Natural killer cell treated with Interleukin-12 subunit alpha and Interleukin-12 subunit beta and Interleukin-15 and Interleukin-18, amount 100 ng/mL, for 72 hours (primary cell): ENCODE measurements around the gene ARHGEF4. TPM values are rescaled to one million over a fixed set of nuclear protein-coding genes. Genes with fewer than 3 reads are reported as not detected.
A peak's percentile ranks its signal among the peaks of the same experiment; 100 is the strongest.

ENCODE experiments used
- ATAC-seq, 2 donors: fragments of 150-1000 bp; cut with Tn5 transposase in 1 of 2; sonication (Bioruptor Pico), chemical (Tn5 transposase) in 1 of 2; 2 replicates each; pipeline ENCODE4 v1.10.0; 2021
- DNase-seq: peaks from one replicate; pipeline ENCODE4 v3.0.0; 2022; ENCODE audit warnings: low spot score
- H3K27ac Mint-ChIP-seq, 2 donors: 1 replicate in 1 of 2; 2 replicates in 1 of 2; pipeline ENCODE4 v1.8.0; 2022; ENCODE audit warnings: mixed read lengths in 2 of 2, mild to moderate bottlenecking in 1 of 2, moderate library complexity in 1 of 2
- H3K27me3 Mint-ChIP-seq, 2 donors: 1 replicate in 1 of 2; 2 replicates in 1 of 2; pipeline ENCODE4 v1.8.0; 2022; ENCODE audit warnings: mixed read lengths in 2 of 2
- H3K36me3 Mint-ChIP-seq: one replicate; pipeline ENCODE4 v1.8.0; 2022; ENCODE audit warnings: mixed read lengths
- H3K4me1 Mint-ChIP-seq, 2 donors: 1 replicate in 1 of 2; 2 replicates in 1 of 2; pipeline ENCODE4 v1.8.0; 2022; ENCODE audit warnings: low read depth in 2 of 2, mixed read lengths in 2 of 2, mild to moderate bottlenecking in 1 of 2
- H3K4me3 Mint-ChIP-seq: one replicate; pipeline ENCODE4 v1.8.0; 2022; ENCODE audit warnings: mixed read lengths
- H3K9me3 Mint-ChIP-seq: 2 replicates; pipeline ENCODE4 v1.8.0; 2022; ENCODE audit warnings: mixed read lengths
- total RNA-seq, 2 donors: library from RNA; stranded (reverse); gene quantifications; one replicate each; pipeline ENCODE4 v1.2.3, GENCODE V29; 2022

Gene ARHGEF4
- total RNA-seq, 2 donors from 2014 or later: not detected

GRCh38 chr2:131034122-131035051 is 197.7 kb downstream of the ARHGEF4 start:
- ATAC-seq (no peak), DNase-seq (peak; percentile 56)
- H3K4me1 Mint-ChIP-seq: no peaks in the 10 kb centered on the region

GRCh38 chr2:131035112-131035825 is 198.6 kb downstream of the ARHGEF4 start:
- Mint-ChIP-seq H3K27me3 (peaks cover 0 to 12% of the 10 kb centered on the region in 2 donors), H3K4me1 (no peaks in the 10 kb centered on the region), H3K36me3 (no peaks in the 10 kb centered on the region), H3K4me3 (no peak overlapping the region), H3K9me3 (no peaks in the 10 kb centered on the region), H3K27ac (no peak overlapping the region)
- peak; percentile 20 for DNase-seq
- no peak for ATAC-seq

More at GRCh38 chr2:131034122-131035051, 197.7 kb downstream of the ARHGEF4 start:
- Mint-ChIP-seq H3K27me3 (peaks cover 0 to 14% of the 10 kb centered on the region in 2 donors), H3K36me3 (no peaks in the 10 kb centered on the region), H3K4me3 (no peak overlapping the region), H3K27ac (no peak overlapping the region), H3K9me3 (no peaks in the 10 kb centered on the region)

- Mint-ChIP-seq H3K27me3 (peaks cover 0 to 10% of the 10 kb centered on the region in 2 donors), H3K36me3 (no peaks in the 10 kb centered on the region), H3K27ac (no peak overlapping the region), H3K4me3 (no peak overlapping the region), H3K4me1 (peaks cover under 1% of the 10 kb centered on the region in 2 donors), H3K9me3 (no peaks in the 10 kb centered on the region)
- no peak for ATAC-seq
- DNase-seq: no peak
These were observed 199.1 kb downstream of the ARHGEF4 start for GRCh38 chr2:131035826-131036231.

GRCh38 chr2:131036269-131036668 is 199.6 kb downstream of the ARHGEF4 start:
- H3K27ac Mint-ChIP-seq: no peak overlapping the region

GRCh38 chr2:131036696-131037397 is 200.1 kb downstream of the ARHGEF4 start:
- Mint-ChIP-seq H3K27me3 (peaks cover 0 to 16% of the 10 kb centered on the region in 2 donors), H3K27ac (no peak overlapping the region), H3K36me3 (no peaks in the 10 kb centered on the region), H3K4me1 (peaks cover 9 to 10% of the 10 kb centered on the region in 2 donors), H3K4me3 (no peak overlapping the region), H3K9me3 (no peaks in the 10 kb centered on the region)
- no peak for ATAC-seq
- no peak for DNase-seq

More at GRCh38 chr2:131036269-131036668, 199.6 kb downstream of the ARHGEF4 start:
- DNase-seq (no peak), ATAC-seq (no peak)
- Mint-ChIP-seq H3K4me3 (no peak overlapping the region), H3K9me3 (no peaks in the 10 kb centered on the region), H3K36me3 (no peaks in the 10 kb centered on the region), H3K27me3 (peaks cover 0 to 15% of the 10 kb centered on the region in 2 donors), H3K4me1 (peaks cover 5% of the 10 kb centered on the region in 2 donors)

- no peak overlapping the region for H3K4me3 Mint-ChIP-seq
- peaks cover 9 to 10% of the 10 kb centered on the region in 2 donors for H3K4me1 Mint-ChIP-seq
- ATAC-seq (no peak), DNase-seq (no peak)
- peaks cover 0 to 16% of the 10 kb centered on the region in 2 donors for H3K27me3 Mint-ChIP-seq
- H3K27ac Mint-ChIP-seq: no peak overlapping the region
- H3K36me3 Mint-ChIP-seq: no peaks in the 10 kb centered on the region
- no peaks in the 10 kb centered on the region for H3K9me3 Mint-ChIP-seq
These were observed 200.9 kb downstream of the ARHGEF4 start for GRCh38 chr2:131037398-131038257.

- ATAC-seq (no peak), DNase-seq (no peak)
- H3K27ac Mint-ChIP-seq: no peak overlapping the region
- H3K4me1 Mint-ChIP-seq: peaks cover 9 to 10% of the 10 kb centered on the region in 2 donors
- no peaks in the 10 kb centered on the region for H3K36me3 Mint-ChIP-seq
- H3K4me3 Mint-ChIP-seq: no peak overlapping the region
- H3K27me3 Mint-ChIP-seq: peaks cover 0 to 14% of the 10 kb centered on the region in 2 donors
- no peaks in the 10 kb centered on the region for H3K9me3 Mint-ChIP-seq
These were observed 201.8 kb downstream of the ARHGEF4 start for GRCh38 chr2:131038258-131039100.

- no peak overlapping the region for H3K27ac Mint-ChIP-seq
- no peak for DNase-seq
- no peaks in the 10 kb centered on the region for H3K36me3 Mint-ChIP-seq
- no peak overlapping the region for H3K4me3 Mint-ChIP-seq
- H3K9me3 Mint-ChIP-seq: no peaks in the 10 kb centered on the region
- H3K27me3 Mint-ChIP-seq: peaks cover 0 to 12% of the 10 kb centered on the region in 2 donors
- peaks cover 9 to 10% of the 10 kb centered on the region in 2 donors for H3K4me1 Mint-ChIP-seq
- ATAC-seq: no peak
These were observed 202.4 kb downstream of the ARHGEF4 start for GRCh38 chr2:131039101-131039440.

- Mint-ChIP-seq H3K27ac (no peak overlapping the region), H3K4me1 (peaks cover 9 to 10% of the 10 kb centered on the region in 2 donors), H3K4me3 (no peak overlapping the region)
These were observed 202.8 kb downstream of the ARHGEF4 start for GRCh38 chr2:131039535-131039907.

GRCh38 chr2:131039908-131040660 is 203.4 kb downstream of the ARHGEF4 start:
- no peaks in the 10 kb centered on the region for H3K36me3 Mint-ChIP-seq
- H3K27ac Mint-ChIP-seq: no peak overlapping the region
- H3K4me1 Mint-ChIP-seq: peaks cover 9 to 10% of the 10 kb centered on the region in 2 donors
- no peaks in the 10 kb centered on the region for H3K9me3 Mint-ChIP-seq
- peak; percentile 47 to 55 for ATAC-seq
- no peak for DNase-seq
- H3K4me3 Mint-ChIP-seq: peak overlapping the region; percentile 15
- H3K27me3 Mint-ChIP-seq: peaks cover 0 to 10% of the 10 kb centered on the region in 2 donors

More at GRCh38 chr2:131039535-131039907, 202.8 kb downstream of the ARHGEF4 start:
- no peak for ATAC-seq
- no peaks in the 10 kb centered on the region for H3K36me3 Mint-ChIP-seq
- H3K27me3 Mint-ChIP-seq: peaks cover 0 to 10% of the 10 kb centered on the region in 2 donors
- DNase-seq: no peak
- no peaks in the 10 kb centered on the region for H3K9me3 Mint-ChIP-seq

GRCh38 chr2:131040661-131041401 is 204.1 kb downstream of the ARHGEF4 start:
- H3K4me1 Mint-ChIP-seq: peaks cover 9 to 10% of the 10 kb centered on the region in 2 donors
- H3K4me3 Mint-ChIP-seq: no peak overlapping the region
- no peaks in the 10 kb centered on the region for H3K9me3 Mint-ChIP-seq
- no peak overlapping the region for H3K27ac Mint-ChIP-seq
- ATAC-seq (no peak), DNase-seq (no peak)
- H3K27me3 Mint-ChIP-seq: peaks cover 0 to 10% of the 10 kb centered on the region in 2 donors
- no peaks in the 10 kb centered on the region for H3K36me3 Mint-ChIP-seq
